ENCODE data around the gene OR3A2.
"Not testable (repeated sequence)": the region's sequence is repeated elsewhere in the genome, so short reads cannot be mapped to it uniquely, and the experiment has no call there.

Gene OR3A2

GRCh38 chr17:3282901-3283300 lies 103.2 kb downstream of the OR3A2 start:
- DNase-seq = no peak

GRCh38 chr17:3276126-3276525 lies 110.0 kb downstream of the OR3A2 start:
- DNase-seq = no peak

GRCh38 chr17:3271072-3271848 lies 114.8 kb downstream of the OR3A2 start:
- no peak for DNase-seq

- DNase-seq = no peak
These were observed 125.5 kb downstream of the OR3A2 start for GRCh38 chr17:3260600-3260999.

GRCh38 chr17:3260163-3260562 lies 125.9 kb downstream of the OR3A2 start:
- DNase-seq = no peak

GRCh38 chr17:3256575-3256974 lies 129.5 kb downstream of the OR3A2 start:
- DNase-seq = no peak

- DNase-seq = not testable (repeated sequence)
These were observed 137.1 kb downstream of the OR3A2 start for GRCh38 chr17:3249013-3249412.

GRCh38 chr17:3244841-3245240 lies 141.3 kb downstream of the OR3A2 start:
- not testable (repeated sequence) for DNase-seq

GRCh38 chr17:3241044-3241443 lies 145.1 kb downstream of the OR3A2 start:
- DNase-seq = not testable (repeated sequence)

- not testable (repeated sequence) for DNase-seq
These were observed 147.4 kb downstream of the OR3A2 start for GRCh38 chr17:3238685-3239084.

- DNase-seq = not testable (repeated sequence)
These were observed 153.8 kb downstream of the OR3A2 start for GRCh38 chr17:3232300-3232699.

All from NCI-H345 (cell line).